K562 (cell line): ENCODE data around the gene HPCAL1. TPM values are rescaled to one million over a fixed set of nuclear protein-coding genes. Genes with fewer than 3 reads are reported as not detected.

Source experiments
- ATAC-seq: fragments of 200-7000 bp; cut with Tn5 transposase; 3 replicates; pipeline ENCODE4 v1.9.1; 2020; ENCODE audit warnings: moderate library complexity
- BruUV-seq: library from RNA; stranded (reverse); fragments of 400-500 nt; replicated peaks from 2 replicates; lab custom pipeline; 2021; lab: Mats Ljungman, UMichigan
- CTCF ChIA-PET: fragments of 300-600 bp; formaldehyde crosslinking; extraction: SDS; loops from one replicate; lab custom pipeline; 2021; ENCODE audit warnings: low intra/inter-chr PET ratio; lab: Yijun Ruan, JAX
- POLR2A ChIA-PET: fragments of 300-600, 350-650 bp; sonication (Branson Sonifier 250); formaldehyde crosslinking; extraction: SDS; loops from one replicate; lab custom pipeline; 2021; ENCODE audit warnings: antibody characterized with exemption, inconsistent platforms; lab: Yijun Ruan, JAX
- DNase-seq, 4 experiments: peaks; one replicate each; pipeline versions ENCODE4 v3.0.0 to v3.0.0-alpha.2; 2011 to 2018; ENCODE audit warnings: low spot score in 3 of 4, mixed read lengths in 3 of 4; ENCODE audit errors: extremely low read depth in 1 of 4
- FAIRE-seq: peaks from 2 replicates; lab custom pipeline; 2011; peaks lifted over from hg19 to GRCh38; lab: Jason Lieb, UNC
- H2AFZ ChIP-seq: 2 replicates; pipeline ENCODE4 v1.6.0; 2011; ENCODE audit warnings: low read depth, low read length, control low read depth, inconsistent platforms
- H3K27ac ChIP-seq: fragments of 200-600 bp; 3 replicates; pipeline ENCODE4 v1.8.0; 2011; ENCODE audit warnings: low read depth, mild to moderate bottlenecking, control low read depth, inconsistent platforms, low read length, moderate library complexity, mixed read lengths; ENCODE audit errors: extremely low read depth
- H3K27me3 ChIP-seq, 2 experiments: fragments of 300-600 bp in 1 of 2; 2 replicates in 1 of 2; 3 replicates in 1 of 2; pipeline versions ENCODE4 v1.6.0 to v1.8.0; 2011; ENCODE audit warnings: inconsistent platforms in 2 of 2, low read length in 2 of 2, mild to moderate bottlenecking in 1 of 2, mixed read lengths in 1 of 2, moderate library complexity in 1 of 2; ENCODE audit not compliant: control insufficient read depth in 2 of 2, insufficient read depth in 2 of 2
- H3K36me3 ChIP-seq: fragments of 300-600 bp; 3 replicates; pipeline ENCODE4 v1.8.0; 2011; ENCODE audit warnings: mild to moderate bottlenecking, low read length, inconsistent platforms; ENCODE audit not compliant: control insufficient read depth, insufficient read depth
- H3K4me1 ChIP-seq, 2 experiments: fragments of 200-600 bp in 1 of 2; replicated peaks in 1 of 2; 2 replicates in 1 of 2; 3 replicates in 1 of 2; pipeline versions ENCODE4 v1.5.1 to v1.8.0; 2011; ENCODE audit warnings: inconsistent platforms in 2 of 2, low read length in 2 of 2, mild to moderate bottlenecking in 1 of 2, mixed read lengths in 1 of 2, moderate library complexity in 1 of 2; ENCODE audit not compliant: control insufficient read depth in 2 of 2, insufficient read depth in 2 of 2
- H3K4me2 ChIP-seq: 2 replicates; pipeline ENCODE4 v1.6.1; 2011; ENCODE audit warnings: low read length, control low read depth, inconsistent platforms, mixed read lengths; ENCODE audit not compliant: insufficient read depth
- H3K4me3 ChIP-seq: fragments of 200-600 bp; sonication (generic), shearing (Covaris generic); 2 replicates; pipeline ENCODE4 v1.5.1; 2016; ENCODE audit warnings: control low read depth, inconsistent platforms
- H3K79me2 ChIP-seq: fragments of 200-600 bp; 3 replicates; pipeline ENCODE4 v1.8.0; 2011; ENCODE audit warnings: low read length, inconsistent platforms; ENCODE audit not compliant: control insufficient read depth, insufficient read depth
- H3K9ac ChIP-seq, 2 experiments: 2 replicates each; pipeline versions ENCODE4 v1.6.0 to v1.6.1; 2011; ENCODE audit warnings: low read depth in 2 of 2, low read length in 2 of 2, control low read depth in 1 of 2, inconsistent platforms in 1 of 2, mild to moderate bottlenecking in 1 of 2, mixed read lengths in 1 of 2; ENCODE audit not compliant: insufficient read depth in 1 of 2
- H3K9me1 ChIP-seq: one replicate; pipeline ENCODE4 v1.6.0; 2011; ENCODE audit warnings: inconsistent platforms, mild to moderate bottlenecking, low read length, moderate library complexity; ENCODE audit not compliant: control insufficient read depth, insufficient read depth
- H3K9me3 ChIP-seq: replicated peaks from 2 replicates; pipeline ENCODE4 v1.5.1; 2011; ENCODE audit warnings: low read depth, low read length, inconsistent platforms; ENCODE audit not compliant: control insufficient read depth, insufficient read depth
- H4K20me1 ChIP-seq: replicated peaks from 2 replicates; pipeline ENCODE4 v1.6.1; 2011; ENCODE audit warnings: low read length, inconsistent platforms, mixed read lengths; ENCODE audit not compliant: control insufficient read depth, insufficient read depth
- CHD2 ChIP-seq: IDR thresholded peaks from 2 replicates; pipeline ENCODE4 v1.6.1; 2011; ENCODE audit warnings: low read depth, low read length
- FOXJ2 ChIP-seq: fragments of 200-800 bp; sonication (Bioruptor generic); IDR thresholded peaks from 2 replicates; pipeline ENCODE4 v1.6.1; 2016; ENCODE audit warnings: missing genetic modification characterization, missing compliant biosample characterization
- SMC3 ChIP-seq: conservative IDR thresholded peaks from 2 replicates; pipeline ENCODE4 v1.6.1; 2011; ENCODE audit warnings: low read depth, low read length, improper control_type of control experiment; ENCODE audit not compliant: insufficient read depth
- WHSC1 ChIP-seq: IDR thresholded peaks from one replicate; pipeline ENCODE4 v1.6.1; 2012; ENCODE audit warnings: low read length, control low read depth, inconsistent platforms
- ZC3H8 ChIP-seq: fragments of 450-650 bp; IDR thresholded peaks from 2 replicates; pipeline ENCODE4 v1.6.1; 2017
- ZFP36 ChIP-seq: fragments of 150-350 bp; IDR thresholded peaks from 2 replicates; pipeline ENCODE4 v1.6.1; 2018; ENCODE audit warnings: low read length, low read depth; ENCODE audit not compliant: partially characterized antibody
- ZNF175 ChIP-seq: fragments of 200-800 bp; sonication (Bioruptor generic); IDR thresholded peaks from 2 replicates; pipeline ENCODE4 v1.6.1; 2016; ENCODE audit warnings: low read depth, mild to moderate bottlenecking, missing genetic modification characterization, missing compliant biosample characterization
- ZNF431 ChIP-seq: sonication (generic); formaldehyde crosslinking; IDR thresholded peaks from 2 replicates; pipeline ENCODE4 v1.8.0; 2022; ENCODE audit warnings: mild to moderate bottlenecking, missing genetic modification reagents
- ZNF436 ChIP-seq: fragments of 250-450, 450-650 bp; sonication (Bioruptor Pico); formaldehyde crosslinking; IDR thresholded peaks from 2 replicates; pipeline ENCODE4 v1.7.0; 2020; ENCODE audit warnings: mild to moderate bottlenecking
- ZNF583 ChIP-seq: fragments of 250-450 bp; sonication (Bioruptor Pico); IDR thresholded peaks from 2 replicates; pipeline ENCODE4 v1.4.0; 2020
- WGBS: fragments of 100-300 bp; shearing (Covaris generic); methylation state at CpG from one replicate; pipeline ENCODE4 v1.1.6; 2016; ENCODE audit warnings: low coverage, mixed read lengths; ENCODE audit not compliant: insufficient coverage; ENCODE audit errors: missing lambda C conversion rate; 5-methylcytosine and 5-hydroxymethylcytosine counted together
- in situ Hi-C: fragments of 300-500 bp; cut with MboI; formaldehyde crosslinking; loops from 4 replicates; pipeline ENCODE4 v1.15.0; 2018; ENCODE audit warnings: inconsistent platforms, mixed read lengths
- intact Hi-C: fragments of 100-400 bp; cut with micrococcal nuclease; formaldehyde crosslinking; loops from 2 replicates; pipeline ENCODE4 v1.14.2; 2022
- polyA plus RNA-seq, 8 experiments: library from polyadenylated mRNA; depleted of rRNA in 4 of 8; stranded (reverse) in 5 of 8; unstranded in 3 of 8; fragments of >200 nt; fragmentation: Nextera tagmentation in 2 of 8; fragmentation: Illumina TruSeq in 1 of 8; extraction: Ambion mirVana in 2 of 8; extraction: Trizol in 1 of 8; gene quantifications; 2 replicates each; pipeline versions ENCODE4 v1.2.1 to v1.2.3, GENCODE V29; 2011 to 2014; ENCODE audit warnings: inconsistent platforms in 1 of 8, missing spikeins in 1 of 8
- total RNA-seq, 7 experiments: library from RNA; depleted of rRNA in 6 of 7; stranded (reverse); fragments of >200 nt in 6 of 7; fragmentation: Illumina TruSeq in 2 of 7; extraction: Trizol in 2 of 7; gene quantifications; 2 replicates each; pipeline versions ENCODE4 v1.2.1 to v1.2.3, GENCODE V29; 2011 to 2021; ENCODE audit warnings: low replicate concordance in 1 of 7
- TF ChIP-seq, protein P1 (sequence below): fragments of 450-650 bp; IDR thresholded peaks from 2 replicates; pipeline ENCODE4 v1.7.0; 2016; ENCODE audit warnings: borderline replicate concordance

The HPCAL1 gene
- total and polyA plus RNA-seq, 9 of the 15 experiments (the other 6 are each of a cell fraction or from before 2014, with no cell fraction given), result 2.7 to 65.5 (median 23.9) TPM

DNA sequence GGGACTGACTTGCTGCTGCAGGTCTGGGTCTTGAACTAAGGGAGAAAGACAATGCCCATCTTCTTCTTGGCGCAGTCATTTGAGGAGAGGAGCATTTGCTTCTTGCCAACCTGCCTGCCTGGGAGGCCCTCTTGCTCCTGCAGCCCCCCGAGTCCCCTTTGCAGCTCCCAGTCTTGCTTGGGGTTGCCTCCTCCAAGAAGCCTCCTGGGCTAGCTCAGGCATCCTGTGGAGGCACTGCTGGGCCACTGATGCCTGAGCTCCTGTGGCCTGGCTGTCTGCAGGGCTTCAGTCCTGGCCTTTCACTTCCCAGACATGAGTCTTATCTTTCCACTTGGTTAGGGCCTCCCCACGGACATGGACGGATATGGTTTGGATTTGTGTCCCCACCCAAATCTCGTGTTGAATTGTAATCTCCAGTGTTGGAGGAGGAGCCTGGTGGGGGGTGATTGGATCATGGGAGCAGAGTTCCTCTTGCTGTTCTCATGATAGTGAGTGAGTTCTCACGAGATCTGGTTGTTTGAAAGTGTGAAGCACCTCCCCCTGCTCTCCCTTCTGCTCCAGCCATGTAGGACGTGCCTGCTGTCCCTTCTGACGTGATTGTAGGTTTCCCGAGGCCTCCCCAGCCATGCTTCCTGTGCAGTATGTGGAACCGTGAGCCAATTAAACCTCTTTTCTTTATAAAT is 17.3 kb downstream of the HPCAL1 start:
- intact Hi-C loops, result no loop called here
- Histone ChIP-seq H3K4me1 (peaks cover 20 to 30% of the 10 kb centered on the region in 2 experiments; a peak in 4 of 5 replicates), H3K4me3 (no peak overlapping the region), H3K9me3 (no peaks in the 10 kb centered on the region), H3K9me1 (no peaks in the 10 kb centered on the region), H3K9ac (no peak overlapping the region), H3K27me3 (no peaks in the 10 kb centered on the region), H3K4me2 (no peak overlapping the region), H4K20me1 (peaks cover 6% of the 10 kb centered on the region; the same call in 1 of the 2 replicates), H3K79me2 (peaks cover 75% of the 10 kb centered on the region), H3K27ac (no peak overlapping the region), H2AFZ (no peak overlapping the region), H3K36me3 (peaks cover 3% of the 10 kb centered on the region; the same call in 1 of the 3 replicates)
- in situ Hi-C loops, result no loop called here
- no TSS peak for BruUV-seq
- FAIRE-seq (peak; percentile 61), DNase-seq (no peak)
- CTCF ChIA-PET, result no interaction called here
- 65% methylated on average over 10 of the region's 10 CpGs for WGBS
- POLR2A ChIA-PET, result interaction anchor here (0.9 to 4.7 kb wide), 2 partner anchors 8 to 12 kb away, joined by 4 to 26 read pairs; no protein-coding TSS in a partner anchor
- TF ChIP-seq ZNF436 (CRISPR knock-in tag), result no peak
- TF ChIP-seq ZNF431 (CRISPR knock-in tag), result peak; percentile 82
- TF ChIP-seq SMC3, result no peak
- peak; percentile 89 for TF ChIP-seq CHD2
- no peak for TF ChIP-seq ZNF583 (CRISPR knock-in tag)
- TF ChIP-seq ZNF175 (CRISPR knock-in tag), result no peak
- TF ChIP-seq, protein P1, sequence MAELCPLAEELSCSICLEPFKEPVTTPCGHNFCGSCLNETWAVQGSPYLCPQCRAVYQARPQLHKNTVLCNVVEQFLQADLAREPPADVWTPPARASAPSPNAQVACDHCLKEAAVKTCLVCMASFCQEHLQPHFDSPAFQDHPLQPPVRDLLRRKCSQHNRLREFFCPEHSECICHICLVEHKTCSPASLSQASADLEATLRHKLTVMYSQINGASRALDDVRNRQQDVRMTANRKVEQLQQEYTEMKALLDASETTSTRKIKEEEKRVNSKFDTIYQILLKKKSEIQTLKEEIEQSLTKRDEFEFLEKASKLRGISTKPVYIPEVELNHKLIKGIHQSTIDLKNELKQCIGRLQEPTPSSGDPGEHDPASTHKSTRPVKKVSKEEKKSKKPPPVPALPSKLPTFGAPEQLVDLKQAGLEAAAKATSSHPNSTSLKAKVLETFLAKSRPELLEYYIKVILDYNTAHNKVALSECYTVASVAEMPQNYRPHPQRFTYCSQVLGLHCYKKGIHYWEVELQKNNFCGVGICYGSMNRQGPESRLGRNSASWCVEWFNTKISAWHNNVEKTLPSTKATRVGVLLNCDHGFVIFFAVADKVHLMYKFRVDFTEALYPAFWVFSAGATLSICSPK, result no peak
- TF ChIP-seq WHSC1, result no peak
- TF ChIP-seq ZFP36, result peak; percentile 75
- TF ChIP-seq ZC3H8, result no peak
- no peak for TF ChIP-seq FOXJ2 (tag)
- TF ChIP-seq, all 486 proteins: peak for 3
- peak; percentile 56 for ATAC-seq
